ENCODE results near the gene AGAP2. TPM values are rescaled to one million over a fixed set of nuclear protein-coding genes. Genes with fewer than 3 reads are reported as not detected.

The AGAP2 gene
- total and polyA plus RNA-seq, 2 of the 8 experiments (the other 6 are each of a cell fraction or from before 2014, with no cell fraction given): 1.5 TPM

- Histone ChIP-seq H3K79me2 (ENCODE audit: control insufficient read depth in 1 of 2, insufficient read depth in 2 of 2, low read length in 2 of 2) (0 out of 4 replicates have a peak, but pooled peaks cover 0 to 7% of the 10 kb centered on the region in 2 experiments), H3K27me3 (replicated peaks in 1 of 4; ENCODE audit: control insufficient read depth in 3 of 4, extremely low read depth in 1 of 4, insufficient read depth in 3 of 4, low read length in 3 of 4) (peaks cover 0 to 4% (median 1%) of the 10 kb centered on the region in 4 experiments; a peak in 2 of 7 replicates), H2AFZ (ENCODE audit: low read length) (peak within 1 kb of the TSS; percentile 80), H2BK20ac (ENCODE audit: low read length) (0 out of 2 replicates have a peak within 1 kb of the TSS, but pooled peaks have one; percentile 82), H4K8ac (ENCODE audit: extremely low read depth, insufficient read depth, low read length) (peak within 1 kb of the TSS; percentile 100), H2BK120ac (replicated peaks; ENCODE audit: low read depth, low read length) (peak within 1 kb of the TSS; percentile 86), H3K14ac (ENCODE audit: insufficient read length) (no peak within 1 kb of the TSS), H3K9me3 (ENCODE audit: insufficient read depth in 2 of 2, low read depth in 1 of 2, low read length in 1 of 2) (no peaks in the 10 kb centered on the region), H3K27ac (ENCODE audit: low read depth, low read length) (peak within 1 kb of the TSS; percentile 99), H3K79me1 (ENCODE audit: low read depth, low read length) (no peaks in the 10 kb centered on the region; the same call in 1 of the 2 replicates), H4K5ac (ENCODE audit: insufficient read length, low read depth, low read length) (peak within 1 kb of the TSS; percentile 99), H2AK5ac (ENCODE audit: low read depth, low read length) (no peak within 1 kb of the TSS; the same call in 1 of the 2 replicates), H3K4me1 (replicated peaks in 1 of 4; ENCODE audit: control insufficient read depth in 3 of 4, insufficient read depth in 4 of 4, low read length in 3 of 4) (peaks cover 0 to 3% (median 1%) of the 10 kb centered on the region in 4 experiments; a peak in 3 of 7 replicates), H2BK15ac (ENCODE audit: low read length) (peak within 1 kb of the TSS; percentile 99), H3K23me2 (ENCODE audit: low read depth, low read length) (peaks cover 12% of the 10 kb centered on the region; the same call in 1 of the 2 replicates), H3K4me3 (ENCODE audit: extremely low read depth in 1 of 4, insufficient read depth in 2 of 4, low read depth in 3 of 4, low read length in 4 of 4) (peak within 1 kb of the TSS; percentile 79 to 99 (median 95)), H3K23ac (ENCODE audit: insufficient read length) (no peak within 1 kb of the TSS), H3K18ac (ENCODE audit: extremely low read depth, low read length) (peak within 1 kb of the TSS; percentile 99), H2BK12ac (ENCODE audit: low read depth, low read length) (peak within 1 kb of the TSS; percentile 99), H3K9ac (replicated peaks in 1 of 4; ENCODE audit: extremely low read depth in 1 of 4, low read depth in 3 of 4, low read length in 3 of 4) (peak within 1 kb of the TSS; percentile 98 to 100 (median 99)), H4K20me1 (replicated peaks in 1 of 2; ENCODE audit: control insufficient read depth in 1 of 2, insufficient read depth in 2 of 2, low read length in 2 of 2) (no peaks in the 10 kb centered on the region), H2BK5ac (ENCODE audit: low read depth, low read length) (peak within 1 kb of the TSS; percentile 100), H4K91ac (replicated peaks; ENCODE audit: insufficient read length, low read length) (peak within 1 kb of the TSS; percentile 96), H3K56ac (replicated peaks; ENCODE audit: insufficient read length, low read depth, low read length) (peak within 1 kb of the TSS; percentile 85), H3K4ac (replicated peaks; ENCODE audit: insufficient read length, low read depth, low read length) (peak within 1 kb of the TSS; percentile 91), H3K4me2 (ENCODE audit: insufficient read depth in 1 of 2, low read depth in 2 of 2, low read length in 2 of 2) (peak within 1 kb of the TSS; percentile 96 to 99), H3K36me3 (ENCODE audit: control insufficient read depth in 2 of 4, insufficient read depth in 4 of 4, low read length in 3 of 4) (peaks cover 10 to 17% (median 13%) of the 10 kb centered on the region in 4 experiments; a peak in 7 of 8 replicates)
- FAIRE-seq (no peak), DNase-seq (ENCODE audit: low read depth in 1 of 2, low spot score in 2 of 2) (no peak)
- ChIA-PET CTCF (ENCODE audit: partially characterized antibody) (interaction anchor here (0.6 to 4.5 kb wide), 8 partner anchors 10 to 79 kb away, joined by 3 to 28 read pairs (median 4); partner anchors contain the start of genes OS9 and TSFM), POLR2A (ENCODE audit: partially characterized antibody) (interaction anchor here (0.7 to 2.0 kb wide), 31 partner anchors 8 to 179 kb away, joined by 3 to 22 read pairs (median 4); partner anchors contain the start of genes CTDSP2, MARCHF9, TSFM and TSPAN31)
- 7% methylated on average over 40 of the region's 67 CpGs; no CpG with 5 or more reads in 1 of the 2 experiments for WGBS, 2 experiments (ENCODE audit: extremely low coverage in 1 of 2, insufficient coverage in 1 of 2, insufficient read length in 1 of 2, insufficient replicate concordance in 2 of 2, low coverage in 1 of 2, low lambda C conversion rate in 2 of 2, missing lambda C conversion rate in 1 of 2)
- no peak; the same call in 1 of the 2 replicates for TF ChIP-seq POLR2AphosphoS5 (IDR thresholded peaks at IDR 0.05; ENCODE audit: low read depth, low read length)
- no peak for TF ChIP-seq NRF1 (IDR thresholded peaks at IDR 0.05; ENCODE audit: low read depth, low read length)
- TF ChIP-seq FOSL1 (IDR thresholded peaks at IDR 0.05; ENCODE audit: insufficient read depth, low read depth, low read length): no peak
- no peak for TF ChIP-seq EGR1 (IDR thresholded peaks at IDR 0.05; ENCODE audit: borderline replicate concordance, low read depth, low read length)
- no peak for TF ChIP-seq SP4 (IDR thresholded peaks at IDR 0.05; ENCODE audit: low read length)
- no peak for TF ChIP-seq GABPA (IDR thresholded peaks at IDR 0.05; ENCODE audit: borderline replicate concordance, insufficient read depth, low read length)
- no peak for TF ChIP-seq POU5F1 (IDR thresholded peaks at IDR 0.05; ENCODE audit: low read depth, low read length)
- no peak for TF ChIP-seq KDM1A (IDR thresholded peaks at IDR 0.05; ENCODE audit: borderline replicate concordance, low read length)
- TF ChIP-seq SP1 (IDR thresholded peaks at IDR 0.05; ENCODE audit: low read depth, low read length): no peak
- peak; percentile 59; the same call in 1 of the 2 replicates for TF ChIP-seq RBBP5 (IDR thresholded peaks at IDR 0.05; ENCODE audit: borderline replicate concordance, low read depth, low read length)
These were observed 34.1 kb upstream of the AGAP2 start, which contains the start of gene EEF1AKMT3 for GRCh38 chr12:57772429-57773322. Gene EEF1AKMT3, plus strand, starts transcription at chr12:57772614. Its CDS starts 111 bp downstream, at chr12:57772725.
